Esophagus muscularis mucosa (tissue), 4 donors: ENCODE measurements around the gene C4BPB. TPM values are rescaled to one million over a fixed set of nuclear protein-coding genes. Genes with fewer than 3 reads are reported as not detected.

Experiments used
- DNase-seq: peaks from one replicate; pipeline ENCODE4 v3.0.0-alpha.2; 2017; ENCODE audit errors: extremely low spot score
- H3K27ac ChIP-seq, 4 donors: fragments of 200-600 bp; sonication (generic); replicated peaks in 1 of 4; 1 replicate in 3 of 4; 2 replicates in 1 of 4; pipeline ENCODE4 v1.5.1; 2016 to 2019; ENCODE audit warnings: mild to moderate bottlenecking in 1 of 4
- H3K27me3 ChIP-seq, 4 donors: fragments of 200-600 bp; sonication (generic); one replicate each; pipeline versions ENCODE4 v1.5.1 to v1.6.0; 2016 to 2019
- H3K36me3 ChIP-seq, 4 donors: fragments of 200-600 bp; sonication (generic); one replicate each; pipeline ENCODE4 v1.5.1; 2016 to 2019
- H3K4me1 ChIP-seq, 4 donors: fragments of 200-600 bp; sonication (generic); one replicate each; pipeline ENCODE4 v1.5.1; 2016 to 2019
- H3K4me3 ChIP-seq, 4 donors: fragments of 200-600 bp; sonication (generic); 1 replicate in 2 of 4; 2 replicates in 2 of 4; pipeline ENCODE4 v1.5.1; 2016 to 2019; ENCODE audit warnings: mild to moderate bottlenecking in 4 of 4, moderate library complexity in 1 of 4
- H3K9me3 ChIP-seq, 4 donors: fragments of 200-600 bp; sonication (generic); 1 replicate in 3 of 4; 2 replicates in 1 of 4; pipeline ENCODE4 v1.5.1; 2016 to 2019
- CTCF ChIP-seq, 3 experiments: fragments of 200-600 bp in 2 of 3; fragments of 450-650 bp in 1 of 3; sonication (generic) in 2 of 3; IDR thresholded peaks; one replicate each; pipeline ENCODE4 v1.5.1; 2017 to 2019; ENCODE audit warnings: antibody characterized with exemption in 3 of 3, mild to moderate bottlenecking in 2 of 3, moderate library complexity in 1 of 3
- EP300 ChIP-seq: sonication (generic); formaldehyde crosslinking; IDR thresholded peaks from one replicate; pipeline ENCODE4 v1.6.1; 2017; ENCODE audit warnings: antibody characterized with exemption
- POLR2A ChIP-seq: fragments of 450-650 bp; IDR thresholded peaks from one replicate; pipeline ENCODE4 v1.6.1; 2017; ENCODE audit warnings: antibody characterized with exemption, moderate library complexity, mild to moderate bottlenecking, low read depth
- POLR2AphosphoS5 ChIP-seq, 2 donors: sonication (generic); formaldehyde crosslinking; IDR thresholded peaks; one replicate each; pipeline ENCODE4 v1.6.1; 2017; ENCODE audit warnings: antibody characterized with exemption in 2 of 2
- WGBS: methylation state at CpG from one replicate; pipeline ENCODE4 v1.1.5; 2018; 5-methylcytosine and 5-hydroxymethylcytosine counted together
- intact Hi-C: fragments of 100-400 bp; cut with DNase I; formaldehyde crosslinking; loops from one replicate; pipeline ENCODE4 v1.15.1; 2023
- total RNA-seq, 4 donors: library from RNA; depleted of rRNA; stranded (reverse); fragments of >200 nt; gene quantifications; one replicate each; pipeline versions ENCODE4 v1.1.0 to v1.2.1, GENCODE V29; 2016

The C4BPB gene
- total RNA-seq, 4 donors from 2014 or later: 0.34 to 1.7 (median 0.50) TPM; not detected in 1

- H3K9me3 ChIP-seq: peaks cover 0 to 3% (median 0%) of the 10 kb centered on the region in 4 donors
- no peaks in the 10 kb centered on the region for H3K4me1 ChIP-seq
- intact Hi-C loops: no loop called here
- no peaks in the 10 kb centered on the region for H3K27me3 ChIP-seq
- TF ChIP-seq POLR2AphosphoS5 (IDR thresholded peaks at IDR 0.05) (no peak), EP300 (no peak), POLR2A (no peak), CTCF (IDR thresholded peaks at IDR 0.05) (no peak)
- no peak overlapping the region for H3K27ac ChIP-seq
- DNase-seq: no peak
- H3K36me3 ChIP-seq: no peaks in the 10 kb centered on the region
- WGBS: 68% methylated on average over 5 of the region's 5 CpGs
- no peak overlapping the region for H3K4me3 ChIP-seq
Observed at GRCh38 chr1:207145401-207146058, 56.9 kb downstream of the C4BPB start.

Other genes with a start within 250 kb of the C4BPB start
- gene IL20, start 223.2 kb upstream of the C4BPB start, total RNA-seq: not detected
- gene IL24, start 191.4 kb upstream of the C4BPB start, total RNA-seq: 1 to 10 TPM in 1 of 4 donors, not detected in 3; 1.7 TPM
- gene FCMR, start 166.9 kb upstream of the C4BPB start, total RNA-seq: 1 to 10 TPM in 3 of 4 donors, not detected in 1; 2.5 to 3.3 (median 3.2) TPM
- 1 to 10 TPM in 2 of 4 donors, under 1 TPM in 1, not detected in 1; 0.42 to 4.2 (median 1.1) TPM for gene PIGR, start 142.4 kb upstream of the C4BPB start, total RNA-seq
- gene FCAMR, start 118.4 kb upstream of the C4BPB start, total RNA-seq: not detected
- under 1 TPM; under 0.01 to 0.32 (median 0.17) TPM for gene C1orf116, start 56.1 kb upstream of the C4BPB start, total RNA-seq
- 1 to 10 TPM; 6.3 to 8.5 (median 7.2) TPM for gene YOD1, start 37.7 kb upstream of the C4BPB start, total RNA-seq
- 1 to 10 TPM; 3.7 to 5.3 (median 4.1) TPM for gene PFKFB2, start 35.6 kb upstream of the C4BPB start, total RNA-seq
- under 1 TPM in 2 of 4 donors, not detected in 2; under 0.01 to 0.52 TPM for gene C4BPA, start 15.4 kb downstream of the C4BPB start, total RNA-seq
- gene CD55, start 232.8 kb downstream of the C4BPB start, total RNA-seq: 10 to 100 TPM; 27.8 to 77.0 (median 47.4) TPM